ENCODE results near the gene ZDHHC14. TPM values are rescaled to one million over a fixed set of nuclear protein-coding genes. Genes with fewer than 3 reads are reported as not detected.
"Not testable (repeated sequence)": the region's sequence is repeated elsewhere in the genome, so short reads cannot be mapped to it uniquely, and the experiment has no call there.

ZDHHC14 gene
- total RNA-seq, 2 experiments from 2014 or later, result 1.7 to 2.5 TPM

DNA sequence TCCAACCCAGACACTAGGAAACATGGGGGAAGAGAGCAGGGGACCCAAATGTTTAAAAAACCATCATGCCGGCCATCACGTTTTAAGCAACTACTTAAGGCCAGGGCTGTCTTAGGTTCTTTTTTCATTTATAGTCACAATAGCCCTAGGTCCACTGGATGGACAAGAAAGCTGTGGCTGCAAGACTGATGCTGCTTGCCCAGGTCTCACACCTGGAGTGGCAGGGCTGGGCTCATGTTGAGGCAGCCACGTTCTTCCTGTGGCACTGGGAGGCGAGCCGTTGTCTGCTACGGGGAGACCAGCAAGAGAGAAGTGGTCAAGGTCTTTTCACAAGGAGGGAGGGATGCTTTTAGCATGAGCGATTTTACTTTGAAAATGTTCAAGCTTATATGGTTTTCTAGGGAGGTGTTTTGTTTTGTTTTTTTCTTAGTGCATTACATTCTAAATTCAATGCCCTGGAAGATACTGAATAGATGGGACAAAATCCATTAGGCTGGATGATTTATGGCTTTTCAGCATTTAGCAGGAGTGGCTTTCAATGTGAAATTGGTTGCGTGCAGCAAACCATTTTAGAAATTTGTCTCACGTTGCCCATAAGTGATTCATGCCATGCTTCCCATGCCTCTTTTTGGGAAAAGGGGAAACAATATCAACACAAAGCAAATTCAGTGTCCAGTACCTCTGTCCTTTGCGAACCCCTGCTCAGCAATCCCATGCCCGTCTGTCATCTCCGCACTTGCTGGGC is 335.4 kb downstream of the ZDHHC14 start:
- TF ChIP-seq, protein P1, sequence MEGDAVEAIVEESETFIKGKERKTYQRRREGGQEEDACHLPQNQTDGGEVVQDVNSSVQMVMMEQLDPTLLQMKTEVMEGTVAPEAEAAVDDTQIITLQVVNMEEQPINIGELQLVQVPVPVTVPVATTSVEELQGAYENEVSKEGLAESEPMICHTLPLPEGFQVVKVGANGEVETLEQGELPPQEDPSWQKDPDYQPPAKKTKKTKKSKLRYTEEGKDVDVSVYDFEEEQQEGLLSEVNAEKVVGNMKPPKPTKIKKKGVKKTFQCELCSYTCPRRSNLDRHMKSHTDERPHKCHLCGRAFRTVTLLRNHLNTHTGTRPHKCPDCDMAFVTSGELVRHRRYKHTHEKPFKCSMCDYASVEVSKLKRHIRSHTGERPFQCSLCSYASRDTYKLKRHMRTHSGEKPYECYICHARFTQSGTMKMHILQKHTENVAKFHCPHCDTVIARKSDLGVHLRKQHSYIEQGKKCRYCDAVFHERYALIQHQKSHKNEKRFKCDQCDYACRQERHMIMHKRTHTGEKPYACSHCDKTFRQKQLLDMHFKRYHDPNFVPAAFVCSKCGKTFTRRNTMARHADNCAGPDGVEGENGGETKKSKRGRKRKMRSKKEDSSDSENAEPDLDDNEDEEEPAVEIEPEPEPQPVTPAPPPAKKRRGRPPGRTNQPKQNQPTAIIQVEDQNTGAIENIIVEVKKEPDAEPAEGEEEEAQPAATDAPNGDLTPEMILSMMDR (IDR thresholded peaks at IDR 0.05), result no peak
- H3K27me3 Mint-ChIP-seq, result peaks cover 2% of the 10 kb centered on the region
- ChIA-PET POLR2A (interaction anchor here (0.6 kb wide), 1 partner anchor 132 kb away, joined by 7 read pairs; no protein-coding TSS in a partner anchor), CTCF (no interaction called here)
- no peak for DNase-seq
- H3K4me1 Mint-ChIP-seq (ENCODE audit: low read depth), result no peaks in the 10 kb centered on the region
- intact Hi-C loops (cut with micrococcal nuclease), result no loop called here
- ATAC-seq, result no peak
- no peaks in the 10 kb centered on the region for H3K36me3 Mint-ChIP-seq (ENCODE audit: low read depth)
- no peak overlapping the region for H3K27ac Mint-ChIP-seq
- no peak overlapping the region for H3K4me3 Mint-ChIP-seq
- H3K9me3 Mint-ChIP-seq, result no peaks in the 10 kb centered on the region

DNA sequence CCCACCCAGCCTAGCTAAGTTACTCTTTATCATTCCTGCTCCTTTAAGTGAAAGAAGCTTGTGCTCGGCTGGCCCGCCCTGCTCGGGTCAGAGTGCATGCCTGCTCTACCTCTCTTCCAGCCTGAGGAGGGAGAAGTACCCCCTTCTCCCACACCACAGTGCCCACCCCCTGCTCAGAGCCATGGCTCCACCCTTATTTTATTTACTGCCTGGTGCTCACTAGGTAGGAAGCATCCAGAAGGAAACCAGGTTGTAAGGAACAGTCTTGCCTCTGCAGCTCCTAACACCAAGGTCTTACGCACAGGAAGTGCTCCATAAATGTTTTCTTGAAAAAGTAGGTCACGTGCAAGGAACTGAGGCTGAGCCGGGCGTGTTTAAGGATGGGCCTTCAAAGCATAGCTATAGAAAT is 336.4 kb downstream of the ZDHHC14 start:
- Mint-ChIP-seq H3K27me3 (peaks cover 2% of the 10 kb centered on the region), H3K4me1 (ENCODE audit: low read depth) (no peaks in the 10 kb centered on the region), H3K9me3 (no peaks in the 10 kb centered on the region), H3K4me3 (no peak overlapping the region), H3K36me3 (ENCODE audit: low read depth) (no peaks in the 10 kb centered on the region), H3K27ac (no peak overlapping the region)
- DNase-seq, result no peak
- TF ChIP-seq, protein P1 (IDR thresholded peaks at IDR 0.05), result no peak
- intact Hi-C loops (cut with micrococcal nuclease), result no loop called here
- ChIA-PET POLR2A (no interaction called here), CTCF (no interaction called here)
- ATAC-seq, result no peak

DNA sequence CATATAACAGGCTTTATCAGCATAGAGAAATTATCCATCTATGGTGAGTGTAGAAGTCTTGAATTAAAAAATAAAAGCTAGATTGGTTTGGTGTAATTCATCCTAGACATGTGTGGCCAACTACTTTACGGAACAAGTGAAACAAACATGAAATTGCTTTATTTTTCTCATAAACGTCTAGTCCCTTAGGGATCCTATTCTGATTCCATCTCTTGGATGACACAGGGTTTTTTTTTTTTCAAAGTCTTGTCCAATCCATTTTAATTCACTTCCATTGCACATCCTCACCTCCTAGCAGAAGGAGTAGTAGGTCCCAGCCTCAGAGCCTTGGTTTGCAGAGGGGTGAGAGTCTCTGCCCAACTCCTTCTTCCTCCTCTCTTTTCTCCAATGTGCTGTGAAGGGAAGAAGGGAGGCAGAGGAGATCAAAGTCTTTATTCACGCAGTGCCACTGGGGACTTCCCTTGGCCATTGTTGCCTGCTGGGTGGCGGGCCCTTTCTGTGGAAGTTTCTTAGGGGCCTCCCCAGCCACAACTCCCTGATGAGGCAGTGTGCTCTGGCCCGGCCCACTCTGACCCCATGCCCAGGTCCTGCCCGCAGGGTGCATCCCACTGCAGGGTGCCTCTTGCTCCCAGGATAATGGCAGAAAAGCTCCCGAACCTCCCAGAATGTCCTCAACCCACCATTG is 337.7 kb downstream of the ZDHHC14 start:
- peaks cover 2% of the 10 kb centered on the region for H3K27me3 Mint-ChIP-seq
- no peak overlapping the region for H3K27ac Mint-ChIP-seq
- no peaks in the 10 kb centered on the region for H3K4me1 Mint-ChIP-seq (ENCODE audit: low read depth)
- H3K4me3 Mint-ChIP-seq, result no peak overlapping the region
- DNase-seq (no peak), ATAC-seq (no peak)
- CTCF ChIA-PET, result no interaction called here
- POLR2A ChIA-PET, result no interaction called here
- intact Hi-C loops (cut with micrococcal nuclease), result no loop called here
- no peaks in the 10 kb centered on the region for H3K36me3 Mint-ChIP-seq (ENCODE audit: low read depth)
- H3K9me3 Mint-ChIP-seq, result no peaks in the 10 kb centered on the region
- TF ChIP-seq, protein P1 (IDR thresholded peaks at IDR 0.05), result no peak

DNA sequence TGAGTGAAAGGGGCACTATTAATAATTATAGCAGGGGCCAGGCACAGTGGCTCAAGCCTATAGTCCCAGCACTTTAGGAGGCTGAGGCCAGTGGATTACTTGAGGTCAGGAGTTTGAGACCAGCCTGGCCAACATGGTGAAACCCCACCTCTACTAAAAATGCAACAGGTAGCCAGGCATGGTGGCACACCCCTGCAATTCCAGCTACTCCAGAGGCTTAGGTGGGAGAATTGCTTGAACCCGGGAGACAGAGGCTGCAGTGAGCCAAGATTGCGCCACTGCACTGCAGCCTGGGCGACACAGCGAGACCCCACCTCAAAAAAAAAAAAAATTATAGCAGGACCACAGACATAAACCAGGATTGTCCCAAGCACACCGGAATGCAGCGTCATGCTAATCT is 340.0 kb downstream of the ZDHHC14 start:
- ATAC-seq; H3K4me1 Mint-ChIP-seq (ENCODE audit: low read depth); POLR2A ChIA-PET; DNase-seq; H3K27me3 Mint-ChIP-seq; H3K4me3 Mint-ChIP-seq; H3K36me3 Mint-ChIP-seq (ENCODE audit: low read depth); H3K27ac Mint-ChIP-seq; intact Hi-C loops (cut with micrococcal nuclease); CTCF ChIA-PET: not testable (repeated sequence)
- H3K9me3 Mint-ChIP-seq, result peaks cover 16% of the 10 kb centered on the region

DNA sequence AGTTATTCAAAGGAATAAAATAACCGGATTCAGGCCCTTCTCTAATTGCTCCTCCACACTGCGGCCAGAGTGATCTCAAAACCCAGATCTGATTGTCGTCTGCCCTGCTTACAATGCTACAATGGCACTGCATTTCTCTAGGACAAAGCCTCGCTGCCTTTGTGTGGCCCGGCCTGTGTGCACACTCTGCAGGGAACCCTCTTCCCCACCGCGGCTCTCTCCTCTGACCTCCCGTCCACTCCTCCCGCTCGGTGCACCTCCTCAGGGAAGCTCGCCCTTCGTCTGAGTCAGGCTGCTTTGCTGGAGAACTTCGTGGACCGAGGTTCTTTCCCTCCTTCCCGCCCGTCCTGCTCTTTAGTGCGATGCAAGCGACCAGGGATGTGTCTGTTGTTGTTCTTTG is 340.4 kb downstream of the ZDHHC14 start:
- Mint-ChIP-seq H3K27ac (no peak overlapping the region), H3K36me3 (ENCODE audit: low read depth) (peaks cover 3% of the 10 kb centered on the region), H3K9me3 (peaks cover 20% of the 10 kb centered on the region), H3K27me3 (peaks cover 2% of the 10 kb centered on the region), H3K4me1 (ENCODE audit: low read depth) (no peaks in the 10 kb centered on the region), H3K4me3 (no peak overlapping the region)
- DNase-seq, result no peak
- POLR2A ChIA-PET, result no interaction called here
- TF ChIP-seq, protein P1 (IDR thresholded peaks at IDR 0.05), result no peak
- intact Hi-C loops (cut with micrococcal nuclease), result no loop called here
- CTCF ChIA-PET, result no interaction called here
- no peak for ATAC-seq

All from activated CD8-positive, alpha-beta T cell treated with anti-CD3 and anti-CD28 coated beads for 36 hours (primary cell).